GM06990 (cell line): Measurements from ENCODE around the gene FMN1.

Experiments used
- DNase-seq: peaks from one replicate; pipeline ENCODE4 v3.0.0-alpha.2; 2011; ENCODE audit not compliant: insufficient read length; ENCODE audit errors: extremely low read depth
- H3K27me3 ChIP-seq: replicated peaks from 2 replicates; pipeline ENCODE4 v1.6.0; 2011; ENCODE audit warnings: low read length; ENCODE audit not compliant: control insufficient read depth, insufficient read depth
- H3K36me3 ChIP-seq: 2 replicates; pipeline ENCODE4 v1.5.1; 2011; ENCODE audit warnings: low read length; ENCODE audit not compliant: control insufficient read depth, insufficient read depth
- H3K4me3 ChIP-seq: replicated peaks from 2 replicates; pipeline ENCODE4 v1.5.1; 2011; ENCODE audit warnings: low read depth, mild to moderate bottlenecking, control low read depth, low read length
- TF ChIP-seq, protein P1 (sequence below): IDR thresholded peaks from 2 replicates; pipeline ENCODE4 v1.5.1; 2011; ENCODE audit warnings: low read length, control low read depth, mild to moderate bottlenecking, inconsistent platforms; ENCODE audit not compliant: insufficient read depth, poor library complexity, severe bottlenecking

The FMN1 gene

DNA sequence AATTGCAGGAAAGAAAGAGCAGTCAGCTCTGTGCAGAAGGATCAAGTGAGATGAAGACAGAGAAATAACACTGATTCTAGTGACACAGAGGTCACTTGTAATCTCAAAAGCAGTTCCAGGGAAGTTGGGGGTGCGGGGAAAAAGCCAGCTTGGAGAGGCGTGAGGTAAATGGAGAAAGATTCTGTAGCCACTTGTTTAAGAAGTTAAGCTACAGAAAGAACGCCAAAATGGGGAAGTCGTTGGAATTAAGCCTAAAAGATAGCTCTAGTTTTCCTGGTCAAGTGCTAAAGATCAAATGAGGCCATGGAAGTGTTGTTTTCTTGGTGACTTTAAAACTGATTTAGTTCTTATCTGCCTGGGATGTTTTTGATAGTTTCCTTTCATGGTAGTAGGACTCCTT lies 324.7 kb downstream of the FMN1 start:
- no peak for DNase-seq
- no peaks in the 10 kb centered on the region for H3K27me3 ChIP-seq
- no peak overlapping the region for H3K4me3 ChIP-seq
- no peaks in the 10 kb centered on the region for H3K36me3 ChIP-seq
- TF ChIP-seq, protein P1, sequence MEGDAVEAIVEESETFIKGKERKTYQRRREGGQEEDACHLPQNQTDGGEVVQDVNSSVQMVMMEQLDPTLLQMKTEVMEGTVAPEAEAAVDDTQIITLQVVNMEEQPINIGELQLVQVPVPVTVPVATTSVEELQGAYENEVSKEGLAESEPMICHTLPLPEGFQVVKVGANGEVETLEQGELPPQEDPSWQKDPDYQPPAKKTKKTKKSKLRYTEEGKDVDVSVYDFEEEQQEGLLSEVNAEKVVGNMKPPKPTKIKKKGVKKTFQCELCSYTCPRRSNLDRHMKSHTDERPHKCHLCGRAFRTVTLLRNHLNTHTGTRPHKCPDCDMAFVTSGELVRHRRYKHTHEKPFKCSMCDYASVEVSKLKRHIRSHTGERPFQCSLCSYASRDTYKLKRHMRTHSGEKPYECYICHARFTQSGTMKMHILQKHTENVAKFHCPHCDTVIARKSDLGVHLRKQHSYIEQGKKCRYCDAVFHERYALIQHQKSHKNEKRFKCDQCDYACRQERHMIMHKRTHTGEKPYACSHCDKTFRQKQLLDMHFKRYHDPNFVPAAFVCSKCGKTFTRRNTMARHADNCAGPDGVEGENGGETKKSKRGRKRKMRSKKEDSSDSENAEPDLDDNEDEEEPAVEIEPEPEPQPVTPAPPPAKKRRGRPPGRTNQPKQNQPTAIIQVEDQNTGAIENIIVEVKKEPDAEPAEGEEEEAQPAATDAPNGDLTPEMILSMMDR: no peak

- Histone ChIP-seq H3K36me3 (no peaks in the 10 kb centered on the region), H3K4me3 (no peak overlapping the region), H3K27me3 (no peaks in the 10 kb centered on the region)
- TF ChIP-seq, protein P1: no peak
- no peak for DNase-seq
These were observed 327.2 kb downstream of the FMN1 start for GRCh38 chr15:32867313-32867626.

DNA sequence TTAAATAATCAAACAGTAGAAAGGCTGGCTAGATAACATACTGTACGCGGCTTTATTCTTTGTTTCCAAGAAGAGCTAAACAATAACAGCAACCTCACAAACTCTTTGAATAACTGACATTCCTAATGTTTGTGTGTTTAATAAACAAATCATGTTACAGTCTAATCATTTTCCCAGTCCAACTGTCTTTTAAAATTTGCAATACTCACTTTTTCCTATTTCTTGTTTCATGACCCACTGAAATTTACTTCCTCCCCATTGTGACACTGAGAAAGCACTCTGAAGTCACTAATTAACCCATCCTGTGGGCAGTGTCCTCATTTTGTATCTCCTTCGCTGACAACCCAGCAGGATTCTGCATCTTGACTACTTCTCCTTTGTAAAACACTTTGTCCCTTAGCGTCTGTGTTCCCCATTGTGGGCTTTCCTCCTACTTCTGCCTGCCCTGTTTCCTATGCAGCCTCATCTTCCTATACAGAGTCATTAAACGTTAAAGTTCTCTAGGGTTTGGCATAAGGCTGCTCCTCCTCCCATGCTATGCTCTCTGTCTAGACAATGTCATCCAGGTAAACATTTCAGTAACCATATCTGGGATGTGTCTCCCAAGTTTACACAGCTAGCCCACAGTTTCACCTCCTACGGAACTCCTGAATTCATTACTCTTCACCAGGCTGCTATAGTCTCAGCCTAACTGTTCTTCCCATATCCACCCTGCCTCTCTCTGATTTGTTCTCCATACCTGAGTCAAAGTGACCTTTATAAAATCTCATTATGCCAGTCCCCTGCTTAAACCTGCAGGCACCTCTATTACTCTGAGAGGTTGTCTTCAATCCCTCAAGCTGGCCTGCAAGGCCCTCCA lies 327.8 kb downstream of the FMN1 start:
- H3K4me3 ChIP-seq: no peak overlapping the region
- H3K36me3 ChIP-seq: no peaks in the 10 kb centered on the region
- H3K27me3 ChIP-seq: no peaks in the 10 kb centered on the region
- no peak for DNase-seq
- TF ChIP-seq, protein P1: no peak

GRCh38 chr15:32864841-32865240 lies 329.7 kb downstream of the FMN1 start:
- H3K36me3 ChIP-seq: no peaks in the 10 kb centered on the region
- H3K27me3 ChIP-seq: no peaks in the 10 kb centered on the region
- DNase-seq: no peak
- H3K4me3 ChIP-seq: no peak overlapping the region
- TF ChIP-seq, protein P1: no peak

DNA sequence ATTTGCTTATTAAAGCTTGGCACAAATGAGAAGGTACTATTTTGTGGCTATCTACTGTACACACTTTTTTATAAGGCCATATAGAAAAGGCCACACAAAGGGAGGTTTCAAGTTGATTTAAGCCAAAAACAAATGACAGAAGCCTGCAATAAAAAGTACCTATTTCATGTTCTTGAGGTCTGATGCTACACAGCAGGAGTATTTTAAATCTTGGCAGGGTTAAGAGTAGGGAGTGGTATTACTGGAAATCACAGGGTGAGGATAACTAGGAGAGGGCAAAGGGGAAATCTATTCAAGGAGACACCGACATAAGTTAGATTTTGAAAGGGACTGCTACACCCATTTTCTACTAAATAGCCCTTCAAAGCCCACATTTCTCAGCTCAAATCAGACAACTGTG lies 330.5 kb downstream of the FMN1 start:
- no peak for DNase-seq
- Histone ChIP-seq H3K4me3 (no peak overlapping the region), H3K27me3 (no peaks in the 10 kb centered on the region), H3K36me3 (no peaks in the 10 kb centered on the region)
- TF ChIP-seq, protein P1: no peak
